ENCODE results near the gene NOX3.

The NOX3 gene

DNA sequence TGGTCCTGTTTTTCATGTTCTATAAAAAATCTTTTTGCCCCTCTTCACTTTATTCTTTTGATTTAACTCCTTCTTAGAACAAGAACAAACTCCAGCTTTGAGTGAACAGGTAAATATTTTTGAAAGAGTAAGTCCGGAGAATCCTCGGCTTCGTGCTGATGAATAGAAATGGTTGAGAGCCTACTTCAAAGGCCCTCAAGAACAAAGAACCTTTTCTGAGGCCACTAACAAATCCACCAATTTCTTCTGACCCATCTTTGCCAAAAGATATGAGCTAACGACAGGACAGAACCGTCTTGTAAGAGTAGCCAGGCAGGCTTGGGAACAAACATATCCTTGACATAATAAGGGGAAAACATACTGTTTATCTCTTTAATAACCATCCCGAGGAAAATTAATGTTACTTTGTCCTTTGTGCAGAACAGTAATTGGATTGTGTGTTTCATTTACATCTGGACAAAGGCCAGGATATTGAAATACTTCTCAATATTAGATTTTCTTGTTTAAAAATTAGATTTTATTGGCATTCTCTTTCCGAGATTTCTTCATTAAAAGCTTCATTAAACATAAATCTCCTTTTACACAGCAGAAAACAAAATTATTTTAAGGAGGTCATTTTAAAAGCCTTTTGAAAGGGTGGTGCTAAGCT lies 52.9 kb downstream of the NOX3 start:
- no peaks in the 10 kb centered on the region for H3K79me2 ChIP-seq (ENCODE audit: low read length)
- no peaks in the 10 kb centered on the region for H3F3A ChIP-seq (ENCODE audit: insufficient read depth, low read length)
- H3K4me3 ChIP-seq (ENCODE audit: low read length), result no peak overlapping the region
- no peaks in the 10 kb centered on the region for H4K20me1 ChIP-seq (ENCODE audit: insufficient read depth, low read length)
- H3K4me1 ChIP-seq (ENCODE audit: low read length), result no peaks in the 10 kb centered on the region
- TF ChIP-seq, protein P1, sequence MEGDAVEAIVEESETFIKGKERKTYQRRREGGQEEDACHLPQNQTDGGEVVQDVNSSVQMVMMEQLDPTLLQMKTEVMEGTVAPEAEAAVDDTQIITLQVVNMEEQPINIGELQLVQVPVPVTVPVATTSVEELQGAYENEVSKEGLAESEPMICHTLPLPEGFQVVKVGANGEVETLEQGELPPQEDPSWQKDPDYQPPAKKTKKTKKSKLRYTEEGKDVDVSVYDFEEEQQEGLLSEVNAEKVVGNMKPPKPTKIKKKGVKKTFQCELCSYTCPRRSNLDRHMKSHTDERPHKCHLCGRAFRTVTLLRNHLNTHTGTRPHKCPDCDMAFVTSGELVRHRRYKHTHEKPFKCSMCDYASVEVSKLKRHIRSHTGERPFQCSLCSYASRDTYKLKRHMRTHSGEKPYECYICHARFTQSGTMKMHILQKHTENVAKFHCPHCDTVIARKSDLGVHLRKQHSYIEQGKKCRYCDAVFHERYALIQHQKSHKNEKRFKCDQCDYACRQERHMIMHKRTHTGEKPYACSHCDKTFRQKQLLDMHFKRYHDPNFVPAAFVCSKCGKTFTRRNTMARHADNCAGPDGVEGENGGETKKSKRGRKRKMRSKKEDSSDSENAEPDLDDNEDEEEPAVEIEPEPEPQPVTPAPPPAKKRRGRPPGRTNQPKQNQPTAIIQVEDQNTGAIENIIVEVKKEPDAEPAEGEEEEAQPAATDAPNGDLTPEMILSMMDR (IDR thresholded peaks at IDR 0.05; ENCODE audit: low read length), result no peak
- no peak for TF ChIP-seq EZH2phosphoT487 (IDR thresholded peaks at IDR 0.05; ENCODE audit: low read length)
- no peak for TF ChIP-seq EZH2 (optimal IDR thresholded peaks at IDR 0.05; ENCODE audit: low read depth, low read length)
- DNase-seq, result no peak
- H3K27me3 ChIP-seq (replicated peaks; ENCODE audit: insufficient read depth, low read length), result no peaks in the 10 kb centered on the region
- no peak overlapping the region for H2AFZ ChIP-seq (ENCODE audit: low read length)
- no peaks in the 10 kb centered on the region for H3K36me3 ChIP-seq (replicated peaks; ENCODE audit: insufficient read depth, low read length)
- H3K9me2 ChIP-seq (replicated peaks; ENCODE audit: insufficient read depth, low read length), result no peaks in the 10 kb centered on the region
- no peak overlapping the region for H3K9ac ChIP-seq (ENCODE audit: low read length)
- H3K27ac ChIP-seq (ENCODE audit: low read length), result no peak overlapping the region
- no peak overlapping the region for H3K4me2 ChIP-seq (ENCODE audit: low read depth, low read length)
- H3K9me3 ChIP-seq (replicated peaks; ENCODE audit: insufficient read depth, low read length), result no peaks in the 10 kb centered on the region

- no peaks in the 10 kb centered on the region for H3K4me1 ChIP-seq (ENCODE audit: low read length)
- no peak overlapping the region for H3K9ac ChIP-seq (ENCODE audit: low read length)
- no peak overlapping the region for H3K27ac ChIP-seq (ENCODE audit: low read length)
- H3K27me3 ChIP-seq (replicated peaks; ENCODE audit: insufficient read depth, low read length), result no peaks in the 10 kb centered on the region
- DNase-seq, result no peak
- no peaks in the 10 kb centered on the region for H3K36me3 ChIP-seq (replicated peaks; ENCODE audit: insufficient read depth, low read length)
- TF ChIP-seq, protein P1 (IDR thresholded peaks at IDR 0.05; ENCODE audit: low read length), result no peak
- no peak for TF ChIP-seq EZH2phosphoT487 (IDR thresholded peaks at IDR 0.05; ENCODE audit: low read length)
- no peak for TF ChIP-seq EZH2 (optimal IDR thresholded peaks at IDR 0.05; ENCODE audit: low read depth, low read length)
- H3F3A ChIP-seq (ENCODE audit: insufficient read depth, low read length), result no peaks in the 10 kb centered on the region
- H3K79me2 ChIP-seq (ENCODE audit: low read length), result no peaks in the 10 kb centered on the region
- no peaks in the 10 kb centered on the region for H4K20me1 ChIP-seq (ENCODE audit: insufficient read depth, low read length)
- H3K9me3 ChIP-seq (replicated peaks; ENCODE audit: insufficient read depth, low read length), result no peaks in the 10 kb centered on the region
- no peak overlapping the region for H2AFZ ChIP-seq (ENCODE audit: low read length)
- H3K4me2 ChIP-seq (ENCODE audit: low read depth, low read length), result no peak overlapping the region
- no peak overlapping the region for H3K4me3 ChIP-seq (ENCODE audit: low read length)
- no peaks in the 10 kb centered on the region for H3K9me2 ChIP-seq (replicated peaks; ENCODE audit: insufficient read depth, low read length)
Measured at GRCh38 chr6:155400654-155400965, 55.0 kb downstream of the NOX3 start.

DNA sequence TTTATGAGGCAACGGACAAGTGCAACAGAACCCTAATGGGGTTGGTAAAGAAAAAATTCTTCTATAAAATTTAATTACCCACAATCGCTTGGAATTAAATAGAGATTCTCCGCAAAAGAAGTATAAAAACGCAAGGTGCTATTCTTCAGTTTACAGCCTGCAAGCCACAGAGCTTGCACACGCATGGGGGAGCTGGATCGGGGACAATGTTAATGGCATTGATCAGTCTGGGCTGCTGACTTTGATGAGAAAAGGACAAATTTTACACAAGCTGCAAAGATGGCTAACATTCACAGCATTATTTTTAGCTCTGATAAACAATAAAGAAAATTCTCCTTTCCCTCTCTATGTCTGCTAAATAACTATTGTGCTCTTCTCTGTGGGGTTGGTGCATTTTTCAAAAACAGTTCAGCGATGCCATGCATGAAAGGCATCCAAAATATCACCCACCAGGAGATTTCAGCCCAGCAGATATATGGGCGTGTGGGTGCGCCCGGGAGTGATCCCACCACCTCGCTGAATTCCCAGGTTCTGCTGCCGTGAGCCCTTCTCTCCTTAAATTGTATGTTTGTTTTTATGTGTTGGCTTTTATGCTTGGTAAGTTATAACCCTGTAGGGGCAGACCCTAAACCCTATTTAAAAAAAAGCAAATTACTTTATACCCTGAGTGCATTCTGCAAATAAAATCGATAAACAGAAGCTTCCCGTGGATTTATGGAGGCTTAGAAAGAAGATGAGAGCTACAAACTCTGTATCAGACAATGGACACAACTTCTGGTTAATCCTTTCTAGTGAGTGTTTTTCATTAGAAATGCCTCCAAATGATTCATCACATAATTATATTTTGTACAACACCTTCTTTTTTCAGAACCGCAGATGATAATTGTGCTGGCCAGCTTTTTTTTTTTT lies 55.6 kb downstream of the NOX3 start:
- no peaks in the 10 kb centered on the region for H3K9me2 ChIP-seq (replicated peaks; ENCODE audit: insufficient read depth, low read length)
- no peak overlapping the region for H2AFZ ChIP-seq (ENCODE audit: low read length)
- no peak overlapping the region for H3K9ac ChIP-seq (ENCODE audit: low read length)
- TF ChIP-seq EZH2 (optimal IDR thresholded peaks at IDR 0.05; ENCODE audit: low read depth, low read length) (no peak), EZH2phosphoT487 (IDR thresholded peaks at IDR 0.05; ENCODE audit: low read length) (no peak)
- TF ChIP-seq, protein P1 (IDR thresholded peaks at IDR 0.05; ENCODE audit: low read length), result no peak
- H3K9me3 ChIP-seq (replicated peaks; ENCODE audit: insufficient read depth, low read length), result no peaks in the 10 kb centered on the region
- DNase-seq, result no peak
- H3K4me2 ChIP-seq (ENCODE audit: low read depth, low read length), result no peak overlapping the region
- H3K79me2 ChIP-seq (ENCODE audit: low read length), result no peaks in the 10 kb centered on the region
- H3K27ac ChIP-seq (ENCODE audit: low read length), result no peak overlapping the region
- H4K20me1 ChIP-seq (ENCODE audit: insufficient read depth, low read length), result no peaks in the 10 kb centered on the region
- no peaks in the 10 kb centered on the region for H3K27me3 ChIP-seq (replicated peaks; ENCODE audit: insufficient read depth, low read length)
- H3F3A ChIP-seq (ENCODE audit: insufficient read depth, low read length), result no peaks in the 10 kb centered on the region
- H3K4me3 ChIP-seq (ENCODE audit: low read length), result no peak overlapping the region
- no peaks in the 10 kb centered on the region for H3K4me1 ChIP-seq (ENCODE audit: low read length)
- H3K36me3 ChIP-seq (replicated peaks; ENCODE audit: insufficient read depth, low read length), result no peaks in the 10 kb centered on the region

All from MM.1S (cell line).